Skeletal muscle satellite cell (primary cell): ENCODE data around the gene RBP3.

Source experiments
- H3K27me3 ChIP-seq: 2 replicates; pipeline ENCODE4 v1.7.0; 2013; ENCODE audit warnings: low read length; ENCODE audit not compliant: control insufficient read depth, insufficient read depth
- H3K36me3 ChIP-seq: 2 replicates; pipeline ENCODE4 v1.7.0; 2013; ENCODE audit warnings: mild to moderate bottlenecking, control low read depth, low read length; ENCODE audit not compliant: insufficient read depth
- H3K4me1 ChIP-seq: 2 replicates; pipeline ENCODE4 v1.7.0; 2013; ENCODE audit warnings: low read length; ENCODE audit not compliant: control insufficient read depth, insufficient read depth
- H3K4me2 ChIP-seq: 2 replicates; pipeline ENCODE4 v1.7.0; 2013; ENCODE audit warnings: mild to moderate bottlenecking, low read length
- H3K4me3 ChIP-seq: 2 replicates; pipeline ENCODE4 v1.7.0; 2013; ENCODE audit warnings: low read length
- H3K9ac ChIP-seq: 2 replicates; pipeline ENCODE4 v1.7.0; 2013; ENCODE audit warnings: mild to moderate bottlenecking, low read depth, low read length, moderate library complexity
- H3K9me3 ChIP-seq: replicated peaks from 2 replicates; pipeline ENCODE4 v1.7.0; 2013; ENCODE audit warnings: mild to moderate bottlenecking, control low read depth, low read length

The RBP3 gene

GRCh38 chr10:47339759-47340607 is 8.2 kb upstream of the RBP3 start:
- no peaks in the 10 kb centered on the region for H3K36me3 ChIP-seq
- no peaks in the 10 kb centered on the region for H3K4me1 ChIP-seq
- no peak overlapping the region for H3K9ac ChIP-seq
- H3K27me3 ChIP-seq = peaks cover 48% of the 10 kb centered on the region
- H3K4me3 ChIP-seq = no peak overlapping the region
- no peak overlapping the region for H3K4me2 ChIP-seq
- no peaks in the 10 kb centered on the region for H3K9me3 ChIP-seq

- Histone ChIP-seq H3K4me2 (no peak overlapping the region), H3K27me3 (peaks cover 48% of the 10 kb centered on the region), H3K36me3 (no peaks in the 10 kb centered on the region), H3K9me3 (no peaks in the 10 kb centered on the region), H3K4me1 (no peaks in the 10 kb centered on the region), H3K9ac (no peak overlapping the region), H3K4me3 (no peak overlapping the region)
Measured at GRCh38 chr10:47340608-47341170, 7.5 kb upstream of the RBP3 start.

- Histone ChIP-seq H3K4me3 (no peak overlapping the region), H3K27me3 (peaks cover 31% of the 10 kb centered on the region), H3K9ac (no peak overlapping the region), H3K4me1 (no peaks in the 10 kb centered on the region), H3K36me3 (no peaks in the 10 kb centered on the region), H3K9me3 (no peaks in the 10 kb centered on the region), H3K4me2 (no peak overlapping the region)
Measured at GRCh38 chr10:47344996-47345870, 2.9 kb upstream of the RBP3 start.

- H3K4me1 ChIP-seq = no peaks in the 10 kb centered on the region
- H3K27me3 ChIP-seq = peaks cover 31% of the 10 kb centered on the region
- H3K4me2 ChIP-seq = no peak overlapping the region
Measured at GRCh38 chr10:47346581-47347302, 1.4 kb upstream of the RBP3 start.

GRCh38 chr10:47347303-47347675 is 874 bp upstream of the RBP3 start:
- H3K4me3 ChIP-seq = no peak overlapping the region
- no peak overlapping the region for H3K4me2 ChIP-seq
- H3K36me3 ChIP-seq = no peaks in the 10 kb centered on the region
- H3K9me3 ChIP-seq = no peaks in the 10 kb centered on the region
- no peak overlapping the region for H3K9ac ChIP-seq
- peaks cover 28% of the 10 kb centered on the region for H3K27me3 ChIP-seq
- H3K4me1 ChIP-seq = no peaks in the 10 kb centered on the region

More at GRCh38 chr10:47346581-47347302, 1.4 kb upstream of the RBP3 start:
- Histone ChIP-seq H3K9me3 (no peaks in the 10 kb centered on the region), H3K9ac (no peak overlapping the region), H3K4me3 (no peak overlapping the region), H3K36me3 (no peaks in the 10 kb centered on the region)

GRCh38 chr10:47348661-47349470 is 703 bp downstream of the RBP3 start:
- no peaks in the 10 kb centered on the region for H3K4me1 ChIP-seq
- H3K4me3 ChIP-seq = no peak overlapping the region
- no peak overlapping the region for H3K9ac ChIP-seq
- peaks cover 32% of the 10 kb centered on the region for H3K27me3 ChIP-seq
- H3K36me3 ChIP-seq = no peaks in the 10 kb centered on the region
- no peaks in the 10 kb centered on the region for H3K9me3 ChIP-seq
- no peak overlapping the region for H3K4me2 ChIP-seq

GRCh38 chr10:47349516-47349915 is 1.4 kb downstream of the RBP3 start:
- Histone ChIP-seq H3K9ac (no peak overlapping the region), H3K27me3 (peaks cover 32% of the 10 kb centered on the region), H3K4me1 (no peaks in the 10 kb centered on the region), H3K4me2 (no peak overlapping the region), H3K36me3 (no peaks in the 10 kb centered on the region), H3K9me3 (no peaks in the 10 kb centered on the region), H3K4me3 (no peak overlapping the region)

GRCh38 chr10:47349941-47350371 is 1.8 kb downstream of the RBP3 start:
- Histone ChIP-seq H3K9me3 (no peaks in the 10 kb centered on the region), H3K27me3 (peaks cover 30% of the 10 kb centered on the region), H3K4me1 (no peaks in the 10 kb centered on the region), H3K36me3 (no peaks in the 10 kb centered on the region), H3K4me2 (no peak overlapping the region), H3K9ac (no peak overlapping the region), H3K4me3 (no peak overlapping the region)

GRCh38 chr10:47350671-47351640 is 2.8 kb downstream of the RBP3 start:
- Histone ChIP-seq H3K9me3 (no peaks in the 10 kb centered on the region), H3K27me3 (peaks cover 25% of the 10 kb centered on the region), H3K4me1 (no peaks in the 10 kb centered on the region), H3K4me2 (no peak overlapping the region), H3K4me3 (no peak overlapping the region), H3K9ac (no peak overlapping the region), H3K36me3 (no peaks in the 10 kb centered on the region)
